BJ (cell line): Measurements from ENCODE around the gene GUCA2B. TPM values are rescaled to one million over a fixed set of nuclear protein-coding genes. Genes with fewer than 3 reads are reported as not detected.

Experiments
- CTCF ChIA-PET: fragments of 350-600 bp; formaldehyde crosslinking; extraction: SDS; loops from one replicate; lab custom pipeline; 2021; ENCODE audit warnings: antibody characterized with exemption, inconsistent platforms; lab: Yijun Ruan, JAX
- POLR2A ChIA-PET: fragments of 300-600 bp; sonication (Branson Sonifier 250); formaldehyde crosslinking; extraction: SDS; loops from one replicate; lab custom pipeline; 2021; ENCODE audit warnings: antibody characterized with exemption; lab: Charles Lee
- DNase-seq: peaks from one replicate; pipeline ENCODE4 v3.0.0-alpha.2; 2011; ENCODE audit warnings: low read depth
- H3K27me3 ChIP-seq: 2 replicates; pipeline ENCODE4 v1.6.0; 2011; ENCODE audit warnings: low read length; ENCODE audit not compliant: control insufficient read depth, insufficient read depth
- H3K36me3 ChIP-seq: 2 replicates; pipeline ENCODE4 v1.5.1; 2011; ENCODE audit warnings: low read length; ENCODE audit not compliant: control insufficient read depth, insufficient read depth
- H3K4me3 ChIP-seq: 2 replicates; pipeline ENCODE4 v1.5.1; 2011; ENCODE audit warnings: low read depth, mild to moderate bottlenecking, control low read depth, low read length
- polyA plus RNA-seq: library from polyadenylated mRNA; depleted of rRNA; stranded (reverse); fragments of >200 nt; gene quantifications from 2 replicates; pipeline ENCODE4 v1.2.3, GENCODE V29; 2011
- TF ChIP-seq, protein P1 (sequence below): IDR thresholded peaks from 2 replicates; pipeline ENCODE4 v1.5.1; 2011; ENCODE audit warnings: low read depth, mild to moderate bottlenecking, control low read depth, inconsistent platforms, low read length, moderate library complexity; ENCODE audit not compliant: insufficient read depth

Gene GUCA2B
- polyA plus RNA-seq, 1 experiment: not detected

DNA sequence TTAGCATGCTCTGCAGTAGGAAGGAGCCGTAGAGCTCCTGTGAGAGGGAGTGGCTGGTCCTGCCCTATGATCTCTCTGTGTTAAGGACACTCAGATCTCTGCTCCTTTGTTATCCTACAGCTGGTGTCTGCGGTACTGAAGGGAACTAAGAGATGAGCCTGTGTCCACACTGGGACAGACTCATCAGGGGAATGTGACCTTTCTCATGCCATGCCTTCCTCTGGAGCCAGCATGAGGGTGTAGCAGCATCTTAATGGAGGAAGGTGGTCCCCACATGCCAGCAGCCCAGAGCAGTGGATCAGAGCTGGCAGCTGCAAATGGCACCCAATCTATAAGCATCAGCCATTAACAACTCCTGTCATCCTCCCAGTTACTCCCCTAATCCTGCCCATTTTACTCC, 24.7 kb upstream of the GUCA2B start:
- peaks cover 3% of the 10 kb centered on the region; the same call in 1 of the 2 replicates for H3K27me3 ChIP-seq
- DNase-seq: no peak
- no peak overlapping the region for H3K4me3 ChIP-seq
- ChIA-PET POLR2A (no interaction called here), CTCF (no interaction called here)
- TF ChIP-seq, protein P1, sequence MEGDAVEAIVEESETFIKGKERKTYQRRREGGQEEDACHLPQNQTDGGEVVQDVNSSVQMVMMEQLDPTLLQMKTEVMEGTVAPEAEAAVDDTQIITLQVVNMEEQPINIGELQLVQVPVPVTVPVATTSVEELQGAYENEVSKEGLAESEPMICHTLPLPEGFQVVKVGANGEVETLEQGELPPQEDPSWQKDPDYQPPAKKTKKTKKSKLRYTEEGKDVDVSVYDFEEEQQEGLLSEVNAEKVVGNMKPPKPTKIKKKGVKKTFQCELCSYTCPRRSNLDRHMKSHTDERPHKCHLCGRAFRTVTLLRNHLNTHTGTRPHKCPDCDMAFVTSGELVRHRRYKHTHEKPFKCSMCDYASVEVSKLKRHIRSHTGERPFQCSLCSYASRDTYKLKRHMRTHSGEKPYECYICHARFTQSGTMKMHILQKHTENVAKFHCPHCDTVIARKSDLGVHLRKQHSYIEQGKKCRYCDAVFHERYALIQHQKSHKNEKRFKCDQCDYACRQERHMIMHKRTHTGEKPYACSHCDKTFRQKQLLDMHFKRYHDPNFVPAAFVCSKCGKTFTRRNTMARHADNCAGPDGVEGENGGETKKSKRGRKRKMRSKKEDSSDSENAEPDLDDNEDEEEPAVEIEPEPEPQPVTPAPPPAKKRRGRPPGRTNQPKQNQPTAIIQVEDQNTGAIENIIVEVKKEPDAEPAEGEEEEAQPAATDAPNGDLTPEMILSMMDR: no peak
- H3K36me3 ChIP-seq: no peaks in the 10 kb centered on the region

DNA sequence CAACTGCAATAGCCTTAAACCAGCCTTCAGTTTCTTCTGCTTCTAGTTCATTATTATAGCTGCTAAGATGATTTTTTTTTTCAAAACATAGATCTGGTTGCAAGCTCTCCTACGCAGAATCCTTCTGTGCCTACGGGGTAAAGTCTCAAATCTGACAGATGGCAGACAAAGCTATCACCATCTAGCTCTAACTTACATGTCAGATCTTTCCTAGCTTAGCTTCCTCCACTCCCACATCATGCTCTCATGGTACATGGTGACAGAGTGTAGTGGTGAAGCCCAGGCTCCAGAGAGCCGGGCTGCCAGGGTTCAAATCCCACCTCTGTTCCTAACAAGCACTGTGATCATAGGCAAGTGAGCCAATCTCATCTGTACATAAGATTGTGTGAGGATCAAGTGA, 24.2 kb upstream of the GUCA2B start:
- H3K36me3 ChIP-seq: no peaks in the 10 kb centered on the region
- ChIA-PET CTCF (no interaction called here), POLR2A (no interaction called here)
- TF ChIP-seq, protein P1: no peak
- no peak overlapping the region for H3K4me3 ChIP-seq
- DNase-seq: no peak
- H3K27me3 ChIP-seq: peaks cover 3% of the 10 kb centered on the region; the same call in 1 of the 2 replicates

DNA sequence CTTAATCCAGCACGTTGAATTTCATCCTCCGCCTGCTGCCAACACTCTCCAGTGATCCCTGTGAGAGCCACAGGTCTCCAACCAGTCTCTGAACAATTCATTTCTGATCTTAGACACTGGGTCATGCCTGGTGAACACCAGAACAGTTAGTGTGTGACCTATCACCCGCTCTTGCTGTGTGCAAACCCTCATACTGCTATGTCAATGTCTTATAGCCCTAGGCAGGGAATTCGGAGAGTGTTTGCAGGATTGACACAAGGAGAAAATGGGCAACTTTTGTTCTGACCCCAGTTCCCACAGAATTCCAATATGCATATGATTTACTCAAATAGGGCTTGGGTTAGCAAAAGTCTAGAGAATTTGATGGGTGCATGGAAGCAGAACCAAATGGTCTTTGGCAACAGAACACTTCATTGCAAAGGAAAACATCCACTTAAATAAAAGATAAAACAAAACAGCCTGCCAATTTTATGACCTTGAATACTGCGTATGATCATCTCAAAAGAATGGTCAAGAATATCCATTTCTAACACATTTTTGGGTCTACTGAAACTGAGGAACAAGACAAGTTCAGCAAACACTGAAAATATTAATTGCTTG, 23.0 kb upstream of the GUCA2B start:
- no peaks in the 10 kb centered on the region for H3K36me3 ChIP-seq
- POLR2A ChIA-PET: no interaction called here
- H3K27me3 ChIP-seq: peaks cover 3% of the 10 kb centered on the region; the same call in 1 of the 2 replicates
- TF ChIP-seq, protein P1: no peak
- no peak overlapping the region for H3K4me3 ChIP-seq
- DNase-seq: no peak
- CTCF ChIA-PET: no interaction called here

DNA sequence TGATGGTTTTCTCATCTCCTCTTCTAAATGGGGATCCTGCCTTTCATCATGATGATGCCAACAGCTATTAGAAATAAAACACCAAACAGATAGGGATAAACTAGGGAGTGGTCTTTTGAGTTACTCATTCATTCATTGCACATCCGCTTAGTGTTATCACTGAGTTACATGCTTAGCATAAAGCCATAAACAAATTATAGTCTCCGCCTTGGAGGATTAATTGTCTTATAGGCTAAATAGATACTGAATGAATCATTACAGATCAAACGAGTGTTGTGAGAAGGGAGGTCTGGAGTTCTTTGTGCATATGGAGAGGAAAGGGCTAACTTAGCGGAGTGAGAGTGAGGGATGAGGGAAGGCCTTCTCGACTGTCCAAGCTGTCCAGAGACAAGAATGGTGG, 19.8 kb upstream of the GUCA2B start:
- ChIA-PET POLR2A (no interaction called here), CTCF (interaction anchor here (0.7 kb wide), 2 partner anchors 41 to 560 kb away, joined by 3 read pairs; no protein-coding TSS in a partner anchor)
- H3K4me3 ChIP-seq: no peak overlapping the region
- peaks cover 8% of the 10 kb centered on the region for H3K27me3 ChIP-seq
- no peaks in the 10 kb centered on the region for H3K36me3 ChIP-seq
- no peak for DNase-seq
- TF ChIP-seq, protein P1: no peak

DNA sequence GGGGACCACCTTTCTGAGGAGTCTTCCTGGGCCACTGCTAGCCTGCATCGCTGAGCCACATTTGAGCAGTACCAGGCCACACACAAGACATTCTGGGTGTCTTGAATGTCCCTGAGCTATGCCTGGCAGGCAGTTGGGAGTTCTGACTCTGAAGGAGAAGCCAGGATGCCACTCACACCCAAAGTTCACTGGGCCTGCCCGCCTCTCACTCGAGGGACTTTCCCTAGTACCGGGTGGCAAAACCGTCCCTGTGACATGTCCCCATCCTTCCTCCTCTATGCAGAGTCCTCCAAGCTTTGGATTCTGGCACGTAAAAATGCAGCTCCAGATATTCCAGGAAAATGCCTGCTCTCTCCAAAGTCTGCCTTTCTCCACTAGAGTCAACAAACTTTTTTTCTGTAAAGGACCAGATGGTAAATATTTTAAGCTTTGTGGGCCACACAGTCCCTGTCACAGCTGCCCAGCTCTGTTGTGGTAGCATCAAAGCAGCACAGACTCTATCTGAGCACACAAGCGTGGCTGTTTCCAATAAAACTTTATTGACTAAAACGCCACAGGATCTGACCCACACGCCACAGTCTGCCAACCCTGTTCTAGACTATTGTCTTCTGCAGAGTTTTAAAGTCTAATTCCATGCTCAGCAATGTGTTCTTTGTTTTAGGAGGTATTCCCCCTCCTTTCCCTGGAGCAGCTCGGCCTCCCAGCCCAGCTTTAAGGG, 19.2 kb upstream of the GUCA2B start:
- ChIA-PET POLR2A (no interaction called here), CTCF (interaction anchor here (0.7 kb wide), 1 partner anchor 40 kb away, joined by 3 read pairs; no protein-coding TSS in a partner anchor)
- Histone ChIP-seq H3K27me3 (peaks cover 5% of the 10 kb centered on the region), H3K36me3 (no peaks in the 10 kb centered on the region), H3K4me3 (no peak overlapping the region)
- TF ChIP-seq, protein P1: no peak
- no peak for DNase-seq
